Measurements from ENCODE around the gene KRT74. TPM values are rescaled to one million over a fixed set of nuclear protein-coding genes. Genes with fewer than 3 reads are reported as not detected.
"Not testable (repeated sequence)": the region's sequence is repeated elsewhere in the genome, so short reads cannot be mapped to it uniquely, and the experiment has no call there.

Gene KRT74
- total and polyA plus RNA-seq, 9 of the 15 experiments (the other 6 are each of a cell fraction or from before 2014, with no cell fraction given) = not detected

GRCh38 chr12:52598966-52599365 lies 25.3 kb upstream of the KRT74 start (continued):
- TF ChIP-seq ZNF282 (CRISPR knock-in tag; IDR thresholded peaks at IDR 0.05) = no peak
- TF ChIP-seq, protein P1, sequence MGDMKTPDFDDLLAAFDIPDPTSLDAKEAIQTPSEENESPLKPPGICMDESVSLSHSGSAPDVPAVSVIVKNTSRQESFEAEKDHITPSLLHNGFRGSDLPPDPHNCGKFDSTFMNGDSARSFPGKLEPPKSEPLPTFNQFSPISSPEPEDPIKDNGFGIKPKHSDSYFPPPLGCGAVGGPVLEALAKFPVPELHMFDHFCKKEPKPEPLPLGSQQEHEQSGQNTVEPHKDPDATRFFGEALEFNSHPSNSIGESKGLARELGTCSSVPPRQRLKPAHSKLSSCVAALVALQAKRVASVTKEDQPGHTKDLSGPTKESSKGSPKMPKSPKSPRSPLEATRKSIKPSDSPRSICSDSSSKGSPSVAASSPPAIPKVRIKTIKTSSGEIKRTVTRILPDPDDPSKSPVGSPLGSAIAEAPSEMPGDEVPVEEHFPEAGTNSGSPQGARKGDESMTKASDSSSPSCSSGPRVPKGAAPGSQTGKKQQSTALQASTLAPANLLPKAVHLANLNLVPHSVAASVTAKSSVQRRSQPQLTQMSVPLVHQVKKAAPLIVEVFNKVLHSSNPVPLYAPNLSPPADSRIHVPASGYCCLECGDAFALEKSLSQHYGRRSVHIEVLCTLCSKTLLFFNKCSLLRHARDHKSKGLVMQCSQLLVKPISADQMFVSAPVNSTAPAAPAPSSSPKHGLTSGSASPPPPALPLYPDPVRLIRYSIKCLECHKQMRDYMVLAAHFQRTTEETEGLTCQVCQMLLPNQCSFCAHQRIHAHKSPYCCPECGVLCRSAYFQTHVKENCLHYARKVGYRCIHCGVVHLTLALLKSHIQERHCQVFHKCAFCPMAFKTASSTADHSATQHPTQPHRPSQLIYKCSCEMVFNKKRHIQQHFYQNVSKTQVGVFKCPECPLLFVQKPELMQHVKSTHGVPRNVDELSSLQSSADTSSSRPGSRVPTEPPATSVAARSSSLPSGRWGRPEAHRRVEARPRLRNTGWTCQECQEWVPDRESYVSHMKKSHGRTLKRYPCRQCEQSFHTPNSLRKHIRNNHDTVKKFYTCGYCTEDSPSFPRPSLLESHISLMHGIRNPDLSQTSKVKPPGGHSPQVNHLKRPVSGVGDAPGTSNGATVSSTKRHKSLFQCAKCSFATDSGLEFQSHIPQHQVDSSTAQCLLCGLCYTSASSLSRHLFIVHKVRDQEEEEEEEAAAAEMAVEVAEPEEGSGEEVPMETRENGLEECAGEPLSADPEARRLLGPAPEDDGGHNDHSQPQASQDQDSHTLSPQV (IDR thresholded peaks at IDR 0.05) = no peak

- H3K36me3 ChIP-seq (ENCODE audit: control insufficient read depth, insufficient read depth, low read length) = not testable (repeated sequence)
Measured at GRCh38 chr12:52594237-52594636, 20.6 kb upstream of the KRT74 start.

More at GRCh38 chr12:52594237-52594636, 20.6 kb upstream of the KRT74 start:
- TF ChIP-seq RBM25 (IDR thresholded peaks at IDR 0.05; ENCODE audit: low read depth, low read length, severe bottlenecking) = peak; percentile 39
- peak; percentile 85 for TF ChIP-seq ZNF146 (CRISPR knock-in tag; IDR thresholded peaks at IDR 0.05; ENCODE audit: unreplicated experiment)
- 0 out of 2 replicates have a peak, but pooled peaks have one; percentile 27 for TF ChIP-seq BCOR (IDR thresholded peaks at IDR 0.05)
- BruUV-seq (replicated peaks); H3K9ac ChIP-seq (ENCODE audit: insufficient read depth in 1 of 2, low read depth in 2 of 2, low read length in 2 of 2); in situ Hi-C loops (cut with MboI); ATAC-seq; H3K4me1 ChIP-seq (replicated peaks in 1 of 2; ENCODE audit: control insufficient read depth in 2 of 2, insufficient read depth in 2 of 2, low read length in 2 of 2); H3K79me2 ChIP-seq (ENCODE audit: control insufficient read depth, insufficient read depth, low read length); POLR2A ChIA-PET; H3K4me3 ChIP-seq; H2AFZ ChIP-seq (ENCODE audit: low read depth, low read length); H3K27ac ChIP-seq (ENCODE audit: extremely low read depth, low read depth, low read length); CTCF ChIA-PET (ENCODE audit: low intra/inter-chr PET ratio); H3K9me3 ChIP-seq (replicated peaks; ENCODE audit: control insufficient read depth, insufficient read depth, low read depth, low read length); DNase-seq (ENCODE audit: extremely low read depth in 1 of 4, low spot score in 3 of 4); intact Hi-C loops (cut with micrococcal nuclease); H3K4me2 ChIP-seq (ENCODE audit: insufficient read depth, low read length); FAIRE-seq; H4K20me1 ChIP-seq (replicated peaks; ENCODE audit: control insufficient read depth, insufficient read depth, low read length); H3K9me1 ChIP-seq (ENCODE audit: control insufficient read depth, insufficient read depth, low read length): not testable (repeated sequence)
- 19% methylated on average over 4 of the region's 4 CpGs for WGBS (ENCODE audit: insufficient coverage, low coverage, missing lambda C conversion rate)
- peaks cover 5 to 15% of the 10 kb centered on the region in 2 experiments; a peak in 4 of 5 replicates for H3K27me3 ChIP-seq (ENCODE audit: control insufficient read depth in 2 of 2, insufficient read depth in 2 of 2, low read length in 2 of 2)
